Neuronal stem cell (in vitro differentiated cells): ENCODE measurements around the gene CD79B.
"Not testable (repeated sequence)": the region's sequence is repeated elsewhere in the genome, so short reads cannot be mapped to it uniquely, and the experiment has no call there.

Source experiments
- DNase-seq: peaks from one replicate; pipeline ENCODE4 v3.0.0-alpha.2; 2013; ENCODE audit warnings: low spot score
- H2AFZ ChIP-seq: one replicate; pipeline ENCODE4 v1.6.1; 2013; ENCODE audit warnings: mild to moderate bottlenecking, low read length, inconsistent platforms
- H2AK5ac ChIP-seq: 2 replicates; pipeline ENCODE4 v1.6.1; 2013; ENCODE audit warnings: low read depth, mild to moderate bottlenecking, inconsistent platforms, low read length, moderate library complexity, mixed read lengths
- H2BK120ac ChIP-seq: 2 replicates; pipeline ENCODE4 v1.6.1; 2013; ENCODE audit warnings: low read depth, mild to moderate bottlenecking, inconsistent platforms, low read length, moderate library complexity, mixed read lengths
- H2BK12ac ChIP-seq: one replicate; pipeline ENCODE4 v1.6.1; 2013; ENCODE audit warnings: low read length, inconsistent platforms
- H2BK15ac ChIP-seq: 2 replicates; pipeline ENCODE4 v1.6.1; 2013; ENCODE audit warnings: mild to moderate bottlenecking, low read length, inconsistent platforms, mixed read lengths
- H2BK5ac ChIP-seq: one replicate; pipeline ENCODE4 v1.6.1; 2013; ENCODE audit warnings: inconsistent platforms, mild to moderate bottlenecking, low read length, moderate library complexity
- H3K14ac ChIP-seq: one replicate; pipeline ENCODE4 v1.6.1; 2013; ENCODE audit warnings: low read length, inconsistent platforms
- H3K18ac ChIP-seq: 2 replicates; pipeline ENCODE4 v1.6.1; 2013; ENCODE audit warnings: low read length, inconsistent platforms
- H3K23ac ChIP-seq: 2 replicates; pipeline ENCODE4 v1.6.1; 2013; ENCODE audit warnings: low read depth, mild to moderate bottlenecking, mixed read lengths, low read length, inconsistent platforms; ENCODE audit not compliant: poor library complexity
- H3K27ac ChIP-seq: replicated peaks from 3 replicates; pipeline ENCODE4 v1.5.1; 2013; ENCODE audit warnings: low read length, inconsistent platforms
- H3K27me3 ChIP-seq, 3 experiments: 2 replicates each; pipeline ENCODE4 v1.6.1; 2013; ENCODE audit warnings: low read length in 3 of 3, mild to moderate bottlenecking in 2 of 3, inconsistent platforms in 1 of 3, low read depth in 1 of 3, mixed read lengths in 1 of 3, moderate library complexity in 1 of 3; ENCODE audit not compliant: control insufficient read depth in 3 of 3, insufficient read depth in 3 of 3
- H3K36me3 ChIP-seq, 2 donors: replicated peaks in 1 of 2; 2 replicates each; pipeline ENCODE4 v1.6.1; 2013; ENCODE audit warnings: low read length in 2 of 2; ENCODE audit not compliant: control insufficient read depth in 2 of 2, insufficient read depth in 2 of 2
- H3K4ac ChIP-seq: 2 replicates; pipeline ENCODE4 v1.6.1; 2013; ENCODE audit warnings: inconsistent platforms, mild to moderate bottlenecking, low read length, moderate library complexity
- H3K4me1 ChIP-seq, 2 donors: 1 replicate in 1 of 2; 2 replicates in 1 of 2; pipeline ENCODE4 v1.6.1; 2013; ENCODE audit warnings: low read length in 2 of 2, low read depth in 1 of 2; ENCODE audit not compliant: control insufficient read depth in 2 of 2, insufficient read depth in 1 of 2
- H3K4me2 ChIP-seq: one replicate; pipeline ENCODE4 v1.6.1; 2013; ENCODE audit warnings: mild to moderate bottlenecking, low read length, inconsistent platforms; ENCODE audit not compliant: insufficient read depth, poor library complexity, severe bottlenecking
- H3K4me3 ChIP-seq, 2 donors: 2 replicates each; pipeline ENCODE4 v1.5.1; 2013; ENCODE audit warnings: low read length in 2 of 2, mild to moderate bottlenecking in 2 of 2, inconsistent platforms in 1 of 2, moderate library complexity in 1 of 2
- H3K79me1 ChIP-seq: one replicate; pipeline ENCODE4 v1.6.1; 2013; ENCODE audit warnings: low read depth, mild to moderate bottlenecking, inconsistent platforms, low read length, moderate library complexity
- H3K9ac ChIP-seq: one replicate; pipeline ENCODE4 v1.6.1; 2013; ENCODE audit warnings: mild to moderate bottlenecking, low read depth, low read length, inconsistent platforms; ENCODE audit not compliant: poor library complexity
- H3K9me3 ChIP-seq, 2 donors: replicated peaks in 1 of 2; 2 replicates each; pipeline versions ENCODE3 to v1.6.1; 2013; ENCODE audit warnings: low read length in 2 of 2, mild to moderate bottlenecking in 2 of 2, inconsistent platforms in 1 of 2, low read depth in 1 of 2, mixed read lengths in 1 of 2, moderate library complexity in 1 of 2; ENCODE audit not compliant: control insufficient read depth in 2 of 2, insufficient read depth in 1 of 2
- H4K8ac ChIP-seq: one replicate; pipeline ENCODE4 v1.6.1; 2013; ENCODE audit warnings: low read depth, mild to moderate bottlenecking, inconsistent platforms, low read length, moderate library complexity
- H4K91ac ChIP-seq: one replicate; pipeline ENCODE4 v1.6.1; 2013; ENCODE audit warnings: low read length, low read depth, mild to moderate bottlenecking, inconsistent platforms; ENCODE audit not compliant: poor library complexity
- WGBS, 2 donors: extraction: QIAGEN DNeasy Blood & Tissue Kit; methylation state at CpG; one replicate each; pipeline ENCODE4 v1.1.7; 2013; ENCODE audit warnings: missing lambda C conversion rate in 2 of 2, mixed read lengths in 1 of 2; ENCODE audit not compliant: insufficient read length in 2 of 2, insufficient replicate concordance in 1 of 2; ENCODE audit errors: extremely low coverage in 2 of 2; 5-methylcytosine and 5-hydroxymethylcytosine counted together

Gene CD79B

GRCh38 chr17:63885119-63885518 lies 47.0 kb downstream of the CD79B start:
- H3K4ac ChIP-seq, H2AFZ ChIP-seq, H3K36me3 ChIP-seq, H3K23ac ChIP-seq, DNase-seq, H3K79me1 ChIP-seq, H4K91ac ChIP-seq, H2BK120ac ChIP-seq, H3K14ac ChIP-seq, H3K4me2 ChIP-seq, H3K9ac ChIP-seq, H3K18ac ChIP-seq, H3K27ac ChIP-seq, H2BK5ac ChIP-seq, H2BK15ac ChIP-seq, H3K27me3 ChIP-seq, H2AK5ac ChIP-seq, H4K8ac ChIP-seq, H2BK12ac ChIP-seq, H3K4me3 ChIP-seq, H3K4me1 ChIP-seq, H3K9me3 ChIP-seq: not testable (repeated sequence)
- WGBS, 2 donors, result no CpG with 5 or more reads among the region's 11 CpGs

- H3K9ac ChIP-seq, H2BK120ac ChIP-seq, H4K8ac ChIP-seq, H2BK15ac ChIP-seq, H3K18ac ChIP-seq, H3K4me1 ChIP-seq, H3K36me3 ChIP-seq, H3K79me1 ChIP-seq, H3K4me3 ChIP-seq, H3K27ac ChIP-seq, H2BK5ac ChIP-seq, H2AFZ ChIP-seq, H2BK12ac ChIP-seq, H4K91ac ChIP-seq, H3K14ac ChIP-seq, H3K4me2 ChIP-seq, H2AK5ac ChIP-seq, H3K9me3 ChIP-seq, H3K4ac ChIP-seq, DNase-seq, H3K27me3 ChIP-seq: not testable (repeated sequence)
- WGBS, 2 donors, result no CpG with 5 or more reads among the region's 9 CpGs
- H3K23ac ChIP-seq, result peak overlapping the region; percentile 43
These were observed 49.5 kb downstream of the CD79B start for GRCh38 chr17:63882626-63883126.

- Histone ChIP-seq H3K14ac (peak within 1 kb of the TSS; percentile 71), H3K27ac (no peak within 1 kb of the TSS), H3K4ac (no peak within 1 kb of the TSS), H2BK120ac (no peak within 1 kb of the TSS), H3K4me2 (no peak within 1 kb of the TSS), H4K91ac (no peak within 1 kb of the TSS), H2AK5ac (no peak within 1 kb of the TSS), H3K36me3 (no peaks in the 10 kb centered on the region), H2AFZ (no peak within 1 kb of the TSS), H3K23ac (peak within 1 kb of the TSS; percentile 43), H2BK15ac (no peak within 1 kb of the TSS), H4K8ac (no peak within 1 kb of the TSS), H3K9ac (no peak within 1 kb of the TSS), H3K4me1 (no peaks in the 10 kb centered on the region), H2BK5ac (peak within 1 kb of the TSS; percentile 82), H3K27me3 (no peaks in the 10 kb centered on the region), H2BK12ac (no peak within 1 kb of the TSS), H3K9me3 (no peaks in the 10 kb centered on the region), H3K79me1 (no peaks in the 10 kb centered on the region), H3K18ac (no peak within 1 kb of the TSS), H3K4me3 (no peak within 1 kb of the TSS)
- WGBS, 2 donors, result no CpG with 5 or more reads among the region's 15 CpGs
- peak; percentile 48 for DNase-seq
These were observed 50.1 kb downstream of the CD79B start, which contains the start of gene GH2 for GRCh38 chr17:63881935-63882601. Gene GH2, minus strand, starts transcription at chr17:63881944. Its CDS starts 143 bp downstream, at chr17:63881801.

GRCh38 chr17:63881337-63881736 lies 50.8 kb downstream of the CD79B start:
- H2BK12ac ChIP-seq, H2BK120ac ChIP-seq, DNase-seq, H2BK15ac ChIP-seq, H3K27ac ChIP-seq, H3K79me1 ChIP-seq, H3K14ac ChIP-seq, H3K36me3 ChIP-seq, H4K91ac ChIP-seq, H3K4ac ChIP-seq, H3K9me3 ChIP-seq, H2AFZ ChIP-seq, H3K9ac ChIP-seq, H3K18ac ChIP-seq, H3K4me3 ChIP-seq, H3K4me1 ChIP-seq, H3K27me3 ChIP-seq, H2BK5ac ChIP-seq, H4K8ac ChIP-seq, H3K23ac ChIP-seq, H2AK5ac ChIP-seq, H3K4me2 ChIP-seq: not testable (repeated sequence)
- no CpG with 5 or more reads among the region's 11 CpGs for WGBS, 2 donors
